ENCODE results near the gene SRGAP3. TPM values are rescaled to one million over a fixed set of nuclear protein-coding genes. Genes with fewer than 3 reads are reported as not detected.

SRGAP3 gene
- total and polyA plus RNA-seq, 10 of the 15 experiments (the other 5 are each of a cell fraction or from before 2014, with no cell fraction given): 0.32 to 1.7 (median 0.99) TPM

DNA sequence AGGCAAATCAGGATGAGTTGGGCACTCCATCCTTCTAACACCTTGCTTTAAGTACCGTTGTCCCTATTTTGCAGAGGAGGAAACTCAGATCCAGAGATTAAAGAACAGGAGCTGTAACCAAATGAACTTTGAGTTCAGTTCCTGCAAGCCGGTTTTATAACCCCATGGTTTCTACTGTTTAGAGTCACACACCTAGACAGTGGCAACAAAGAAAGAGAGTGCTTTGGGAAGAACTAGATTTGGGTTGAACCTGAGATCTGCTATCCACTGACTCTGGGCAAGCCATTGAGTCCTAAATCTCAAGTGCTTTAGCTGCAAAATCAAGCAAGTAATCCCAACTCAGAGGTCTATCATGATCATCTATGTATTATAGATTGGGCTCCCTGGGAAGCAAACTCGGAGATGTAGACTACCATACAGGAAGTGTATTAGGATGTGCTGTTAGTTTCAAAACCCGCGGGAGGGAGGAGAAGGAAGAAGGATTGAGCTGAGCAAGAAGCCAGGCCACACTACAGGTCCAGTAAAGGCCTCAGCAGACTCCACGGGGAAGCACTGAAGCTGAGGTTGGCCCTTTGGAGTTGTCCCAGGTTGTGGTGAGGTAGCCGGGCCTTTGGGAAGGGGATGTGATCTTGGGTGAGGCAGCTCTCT is 42.2 kb downstream of the SRGAP3 start:
- 89% methylated on average over 7 of the region's 7 CpGs for WGBS (ENCODE audit: insufficient coverage, insufficient replicate concordance, low lambda C conversion rate, missing lambda C conversion rate)
- TF ChIP-seq IRF4 (IDR thresholded peaks at IDR 0.05; ENCODE audit: low read depth, low read length) (no peak), NR2C2 (IDR thresholded peaks at IDR 0.05; ENCODE audit: borderline replicate concordance, control insufficient read depth, insufficient read length, low read depth) (no peak), TBL1XR1 (IDR thresholded peaks at IDR 0.05; ENCODE audit: low read depth, low read length) (no peak), RAD51 (IDR thresholded peaks at IDR 0.05) (no peak), RELB (IDR thresholded peaks at IDR 0.05; ENCODE audit: low read depth) (no peak), RCOR1 (conservative IDR thresholded peaks at IDR 0.05; ENCODE audit: low read depth, low read length) (no peak), NFYB (IDR thresholded peaks at IDR 0.05; ENCODE audit: insufficient read depth, low read depth, low read length) (no peak), ATF2 (IDR thresholded peaks at IDR 0.05; ENCODE audit: low read length) (no peak)
- TF ChIP-seq, protein P1, sequence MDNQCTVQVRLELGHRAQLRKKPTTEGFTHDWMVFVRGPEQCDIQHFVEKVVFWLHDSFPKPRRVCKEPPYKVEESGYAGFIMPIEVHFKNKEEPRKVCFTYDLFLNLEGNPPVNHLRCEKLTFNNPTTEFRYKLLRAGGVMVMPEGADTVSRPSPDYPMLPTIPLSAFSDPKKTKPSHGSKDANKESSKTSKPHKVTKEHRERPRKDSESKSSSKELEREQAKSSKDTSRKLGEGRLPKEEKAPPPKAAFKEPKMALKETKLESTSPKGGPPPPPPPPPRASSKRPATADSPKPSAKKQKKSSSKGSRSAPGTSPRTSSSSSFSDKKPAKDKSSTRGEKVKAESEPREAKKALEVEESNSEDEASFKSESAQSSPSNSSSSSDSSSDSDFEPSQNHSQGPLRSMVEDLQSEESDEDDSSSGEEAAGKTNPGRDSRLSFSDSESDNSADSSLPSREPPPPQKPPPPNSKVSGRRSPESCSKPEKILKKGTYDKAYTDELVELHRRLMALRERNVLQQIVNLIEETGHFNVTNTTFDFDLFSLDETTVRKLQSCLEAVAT (IDR thresholded peaks at IDR 0.05): no peak
- TF ChIP-seq, protein P2, sequence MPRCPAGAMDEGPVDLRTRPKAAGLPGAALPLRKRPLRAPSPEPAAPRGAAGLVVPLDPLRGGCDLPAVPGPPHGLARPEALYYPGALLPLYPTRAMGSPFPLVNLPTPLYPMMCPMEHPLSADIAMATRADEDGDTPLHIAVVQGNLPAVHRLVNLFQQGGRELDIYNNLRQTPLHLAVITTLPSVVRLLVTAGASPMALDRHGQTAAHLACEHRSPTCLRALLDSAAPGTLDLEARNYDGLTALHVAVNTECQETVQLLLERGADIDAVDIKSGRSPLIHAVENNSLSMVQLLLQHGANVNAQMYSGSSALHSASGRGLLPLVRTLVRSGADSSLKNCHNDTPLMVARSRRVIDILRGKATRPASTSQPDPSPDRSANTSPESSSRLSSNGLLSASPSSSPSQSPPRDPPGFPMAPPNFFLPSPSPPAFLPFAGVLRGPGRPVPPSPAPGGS (IDR thresholded peaks at IDR 0.05; ENCODE audit: borderline replicate concordance, insufficient read depth, low read depth, low read length, poor library complexity, severe bottlenecking): no peak
- TF ChIP-seq, protein P3, sequence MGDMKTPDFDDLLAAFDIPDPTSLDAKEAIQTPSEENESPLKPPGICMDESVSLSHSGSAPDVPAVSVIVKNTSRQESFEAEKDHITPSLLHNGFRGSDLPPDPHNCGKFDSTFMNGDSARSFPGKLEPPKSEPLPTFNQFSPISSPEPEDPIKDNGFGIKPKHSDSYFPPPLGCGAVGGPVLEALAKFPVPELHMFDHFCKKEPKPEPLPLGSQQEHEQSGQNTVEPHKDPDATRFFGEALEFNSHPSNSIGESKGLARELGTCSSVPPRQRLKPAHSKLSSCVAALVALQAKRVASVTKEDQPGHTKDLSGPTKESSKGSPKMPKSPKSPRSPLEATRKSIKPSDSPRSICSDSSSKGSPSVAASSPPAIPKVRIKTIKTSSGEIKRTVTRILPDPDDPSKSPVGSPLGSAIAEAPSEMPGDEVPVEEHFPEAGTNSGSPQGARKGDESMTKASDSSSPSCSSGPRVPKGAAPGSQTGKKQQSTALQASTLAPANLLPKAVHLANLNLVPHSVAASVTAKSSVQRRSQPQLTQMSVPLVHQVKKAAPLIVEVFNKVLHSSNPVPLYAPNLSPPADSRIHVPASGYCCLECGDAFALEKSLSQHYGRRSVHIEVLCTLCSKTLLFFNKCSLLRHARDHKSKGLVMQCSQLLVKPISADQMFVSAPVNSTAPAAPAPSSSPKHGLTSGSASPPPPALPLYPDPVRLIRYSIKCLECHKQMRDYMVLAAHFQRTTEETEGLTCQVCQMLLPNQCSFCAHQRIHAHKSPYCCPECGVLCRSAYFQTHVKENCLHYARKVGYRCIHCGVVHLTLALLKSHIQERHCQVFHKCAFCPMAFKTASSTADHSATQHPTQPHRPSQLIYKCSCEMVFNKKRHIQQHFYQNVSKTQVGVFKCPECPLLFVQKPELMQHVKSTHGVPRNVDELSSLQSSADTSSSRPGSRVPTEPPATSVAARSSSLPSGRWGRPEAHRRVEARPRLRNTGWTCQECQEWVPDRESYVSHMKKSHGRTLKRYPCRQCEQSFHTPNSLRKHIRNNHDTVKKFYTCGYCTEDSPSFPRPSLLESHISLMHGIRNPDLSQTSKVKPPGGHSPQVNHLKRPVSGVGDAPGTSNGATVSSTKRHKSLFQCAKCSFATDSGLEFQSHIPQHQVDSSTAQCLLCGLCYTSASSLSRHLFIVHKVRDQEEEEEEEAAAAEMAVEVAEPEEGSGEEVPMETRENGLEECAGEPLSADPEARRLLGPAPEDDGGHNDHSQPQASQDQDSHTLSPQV (IDR thresholded peaks at IDR 0.05): no peak

More for the DNA sequence above, 42.2 kb downstream of the SRGAP3 start:
- intact Hi-C loops (cut with micrococcal nuclease; ENCODE audit: unreplicated experiment): no loop called here
- no peaks in the 10 kb centered on the region; the same call in 2 of the 3 replicates for H3K9me3 ChIP-seq (replicated peaks; ENCODE audit: control insufficient read depth, insufficient read depth, low read length)
- RAD21 ChIA-PET (ENCODE audit: unreplicated experiment): no interaction called here
- no peak for FAIRE-seq
- H3K36me3 ChIP-seq (ENCODE audit: control insufficient read depth in 2 of 2, insufficient read depth in 2 of 2, low read length in 1 of 2): no peaks in the 10 kb centered on the region
- H3K9ac ChIP-seq (ENCODE audit: control insufficient read depth, insufficient read depth, low read length): no peak overlapping the region
- CTCF ChIA-PET: no interaction called here
- H3K27me3 ChIP-seq (replicated peaks in 1 of 2; ENCODE audit: control insufficient read depth in 2 of 2, insufficient read depth in 2 of 2, low read length in 1 of 2): no peaks in the 10 kb centered on the region; a peak in 1 of 4 replicates
- in situ Hi-C loops (cut with MboI): no loop called here
- no peaks in the 10 kb centered on the region for H3K79me2 ChIP-seq (ENCODE audit: control insufficient read depth, insufficient read depth, low read length)
- no peak overlapping the region; the same call in 1 of the 2 replicates for H2AFZ ChIP-seq (ENCODE audit: control insufficient read depth, low read depth, low read length)
- BruUV-seq (replicated peaks): no TSS peak
- POLR2A ChIA-PET: no interaction called here
- no peak for ATAC-seq
- H3K4me2 ChIP-seq (ENCODE audit: control insufficient read depth, insufficient read depth): no peak overlapping the region
- H3K4me1 ChIP-seq (ENCODE audit: control insufficient read depth, insufficient read depth, low read length): peaks cover 9% of the 10 kb centered on the region
- DNase-seq (ENCODE audit: low read depth, low spot score): no peak
- H3K4me3 ChIP-seq: no peak overlapping the region
- SMC1A ChIA-PET (ENCODE audit: uncharacterized antibody, unreplicated experiment): no interaction called here
- no peak overlapping the region for H3K27ac ChIP-seq (ENCODE audit: control insufficient read depth, insufficient read depth)
- no peaks in the 10 kb centered on the region for H4K20me1 ChIP-seq (ENCODE audit: control insufficient read depth, insufficient read depth)
